ENCODE data around the gene XYLT1. TPM values are rescaled to one million over a fixed set of nuclear protein-coding genes. Genes with fewer than 3 reads are reported as not detected.

The XYLT1 gene
- polyA plus RNA-seq, 1 donor from 2014 or later = 3.3 TPM

GRCh38 chr16:17259751-17260270 lies 210.9 kb downstream of the XYLT1 start:
- no peaks in the 10 kb centered on the region for H3F3A ChIP-seq (ENCODE audit: insufficient read depth, low read length, poor library complexity, severe bottlenecking)
- no peaks in the 10 kb centered on the region for H3K27me3 ChIP-seq (ENCODE audit: insufficient read depth, low read depth, low read length)
- no peak overlapping the region for H3K4me3 ChIP-seq (ENCODE audit: low read length)
- no peaks in the 10 kb centered on the region for H3K9me3 ChIP-seq (ENCODE audit: low read length)
- no peak overlapping the region for H3K27ac ChIP-seq (ENCODE audit: low read length)
- no peak overlapping the region for H3K9ac ChIP-seq (ENCODE audit: low read length)
- H3K36me3 ChIP-seq (ENCODE audit: insufficient read depth, low read length) = no peaks in the 10 kb centered on the region
- H3K79me2 ChIP-seq (replicated peaks; ENCODE audit: insufficient read depth, low read length) = no peaks in the 10 kb centered on the region
- H3K9me2 ChIP-seq (ENCODE audit: insufficient read depth, low read length) = no peaks in the 10 kb centered on the region
- no peaks in the 10 kb centered on the region for H4K20me1 ChIP-seq (ENCODE audit: insufficient read depth)
- no peak overlapping the region for H3K4me2 ChIP-seq (ENCODE audit: low read length)
- no peak overlapping the region for H2AFZ ChIP-seq (ENCODE audit: low read depth, low read length)
- TF ChIP-seq RAD21 (conservative IDR thresholded peaks at IDR 0.05) (no peak), CTCF (IDR thresholded peaks at IDR 0.05; ENCODE audit: poor library complexity, severe bottlenecking) (no peak), EP300 (conservative IDR thresholded peaks at IDR 0.05; ENCODE audit: poor library complexity, severe bottlenecking) (no peak), MXI1 (conservative IDR thresholded peaks at IDR 0.05; ENCODE audit: poor library complexity, severe bottlenecking) (no peak), POLR2AphosphoS5 (IDR thresholded peaks at IDR 0.05) (no peak), TAF1 (IDR thresholded peaks at IDR 0.05; ENCODE audit: low read depth) (no peak), REST (IDR thresholded peaks at IDR 0.05; ENCODE audit: borderline replicate concordance) (no peak), SMC3 (conservative IDR thresholded peaks at IDR 0.05; ENCODE audit: poor library complexity) (no peak), EZH2 (IDR thresholded peaks at IDR 0.05; ENCODE audit: borderline replicate concordance, insufficient read depth, low read length, poor library complexity, severe bottlenecking) (no peak)

- no peak overlapping the region for H3K27ac ChIP-seq (ENCODE audit: low read length)
Measured at GRCh38 chr16:17258848-17259713, 211.7 kb downstream of the XYLT1 start.

More at GRCh38 chr16:17258848-17259713, 211.7 kb downstream of the XYLT1 start:
- Histone ChIP-seq H3F3A (ENCODE audit: insufficient read depth, low read length, poor library complexity, severe bottlenecking) (no peaks in the 10 kb centered on the region), H4K20me1 (ENCODE audit: insufficient read depth) (no peaks in the 10 kb centered on the region), H3K9me2 (ENCODE audit: insufficient read depth, low read length) (no peaks in the 10 kb centered on the region), H3K27me3 (ENCODE audit: insufficient read depth, low read depth, low read length) (no peaks in the 10 kb centered on the region), H3K36me3 (ENCODE audit: insufficient read depth, low read length) (no peaks in the 10 kb centered on the region), H3K79me2 (replicated peaks; ENCODE audit: insufficient read depth, low read length) (no peaks in the 10 kb centered on the region), H3K4me3 (ENCODE audit: low read length) (no peak overlapping the region), H3K4me2 (ENCODE audit: low read length) (no peak overlapping the region), H2AFZ (ENCODE audit: low read depth, low read length) (no peak overlapping the region), H3K9ac (ENCODE audit: low read length) (no peak overlapping the region), H3K9me3 (ENCODE audit: low read length) (no peaks in the 10 kb centered on the region)
- TF ChIP-seq TAF1 (IDR thresholded peaks at IDR 0.05; ENCODE audit: low read depth) = no peak
- TF ChIP-seq SMC3 (conservative IDR thresholded peaks at IDR 0.05; ENCODE audit: poor library complexity) = no peak
- TF ChIP-seq REST (IDR thresholded peaks at IDR 0.05; ENCODE audit: borderline replicate concordance) = no peak
- TF ChIP-seq EP300 (conservative IDR thresholded peaks at IDR 0.05; ENCODE audit: poor library complexity, severe bottlenecking) = no peak
- no peak for TF ChIP-seq EZH2 (IDR thresholded peaks at IDR 0.05; ENCODE audit: borderline replicate concordance, insufficient read depth, low read length, poor library complexity, severe bottlenecking)
- TF ChIP-seq MXI1 (conservative IDR thresholded peaks at IDR 0.05; ENCODE audit: poor library complexity, severe bottlenecking) = no peak
- TF ChIP-seq POLR2AphosphoS5 (IDR thresholded peaks at IDR 0.05) = no peak
- no peak for TF ChIP-seq CTCF (IDR thresholded peaks at IDR 0.05; ENCODE audit: poor library complexity, severe bottlenecking)
- no peak for TF ChIP-seq RAD21 (conservative IDR thresholded peaks at IDR 0.05)
